Vagina (tissue), 2 donors: Measurements from ENCODE around the gene TBX4.

ENCODE experiments used
- POLR2A ChIP-seq, 2 donors: fragments of 450-650 bp; IDR thresholded peaks; one replicate each; pipeline ENCODE4 v1.6.1; 2017; ENCODE audit warnings: antibody characterized with exemption in 2 of 2, mild to moderate bottlenecking in 2 of 2, moderate library complexity in 2 of 2
- TF ChIP-seq, protein P1 (sequence below), 3 experiments: fragments of 450-650 bp in 2 of 3; fragments of 200-600 bp in 1 of 3; sonication (generic) in 1 of 3; IDR thresholded peaks; one replicate each; pipeline ENCODE4 v1.5.1; 2017 to 2019; ENCODE audit warnings: antibody characterized with exemption in 3 of 3, mild to moderate bottlenecking in 2 of 3, moderate library complexity in 2 of 3

DNA sequence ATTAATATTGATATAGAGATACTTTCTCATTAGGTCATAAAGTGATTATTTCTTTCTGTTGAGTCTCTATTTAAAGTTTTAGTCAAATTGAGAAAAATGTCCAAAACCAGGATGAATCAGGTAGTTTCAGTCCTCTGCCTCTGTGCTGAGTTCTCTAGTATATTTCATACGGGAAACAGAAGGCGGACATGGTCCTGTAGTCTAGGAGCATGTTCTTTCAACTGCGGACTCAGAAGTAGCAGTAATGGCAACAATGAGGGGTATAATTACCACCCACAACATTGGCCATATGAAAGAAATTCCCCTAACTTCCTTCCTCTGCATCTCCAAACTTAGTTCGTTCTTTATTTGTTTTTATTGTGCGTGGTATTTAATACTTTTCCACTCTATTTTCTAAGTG lies 50.1 kb downstream of the TBX4 start:
- TF ChIP-seq, protein P1, sequence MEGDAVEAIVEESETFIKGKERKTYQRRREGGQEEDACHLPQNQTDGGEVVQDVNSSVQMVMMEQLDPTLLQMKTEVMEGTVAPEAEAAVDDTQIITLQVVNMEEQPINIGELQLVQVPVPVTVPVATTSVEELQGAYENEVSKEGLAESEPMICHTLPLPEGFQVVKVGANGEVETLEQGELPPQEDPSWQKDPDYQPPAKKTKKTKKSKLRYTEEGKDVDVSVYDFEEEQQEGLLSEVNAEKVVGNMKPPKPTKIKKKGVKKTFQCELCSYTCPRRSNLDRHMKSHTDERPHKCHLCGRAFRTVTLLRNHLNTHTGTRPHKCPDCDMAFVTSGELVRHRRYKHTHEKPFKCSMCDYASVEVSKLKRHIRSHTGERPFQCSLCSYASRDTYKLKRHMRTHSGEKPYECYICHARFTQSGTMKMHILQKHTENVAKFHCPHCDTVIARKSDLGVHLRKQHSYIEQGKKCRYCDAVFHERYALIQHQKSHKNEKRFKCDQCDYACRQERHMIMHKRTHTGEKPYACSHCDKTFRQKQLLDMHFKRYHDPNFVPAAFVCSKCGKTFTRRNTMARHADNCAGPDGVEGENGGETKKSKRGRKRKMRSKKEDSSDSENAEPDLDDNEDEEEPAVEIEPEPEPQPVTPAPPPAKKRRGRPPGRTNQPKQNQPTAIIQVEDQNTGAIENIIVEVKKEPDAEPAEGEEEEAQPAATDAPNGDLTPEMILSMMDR (IDR thresholded peaks at IDR 0.05): no peak
- no peak for TF ChIP-seq POLR2A (IDR thresholded peaks at IDR 0.05)
